ENCODE results near the gene RGS3.

RGS3 gene

GRCh38 chr9:113585555-113585954 lies 122.0 kb downstream of the RGS3 start (continued):
- 0 out of 2 replicates have a peak, but pooled peaks have one; percentile 21 for TF ChIP-seq ZBTB17 (tag by site-specific recombination; IDR thresholded peaks at IDR 0.05)
- peak; percentile 45; the same call in 1 of the 2 replicates for TF ChIP-seq ZNF23 (tag by site-specific recombination; IDR thresholded peaks at IDR 0.05; ENCODE audit: borderline replicate concordance)
- no peak for TF ChIP-seq ZFP69B (tag by site-specific recombination; IDR thresholded peaks at IDR 0.05)
- no peak for TF ChIP-seq ZNF558 (tag by site-specific recombination; IDR thresholded peaks at IDR 0.05)
- TF ChIP-seq FEZF1 (tag by site-specific recombination; IDR thresholded peaks at IDR 0.05): no peak
- TF ChIP-seq ZNF530 (tag by site-specific recombination; IDR thresholded peaks at IDR 0.05; ENCODE audit: low read depth): no peak

- Histone ChIP-seq H3K4me3 (ENCODE audit: low read depth, low read length) (no peak overlapping the region), H3K36me3 (ENCODE audit: control insufficient read depth in 2 of 2, insufficient read depth in 1 of 2, low read length in 2 of 2) (no peaks in the 10 kb centered on the region), H3K9me3 (ENCODE audit: control insufficient read depth, insufficient read depth, low read depth, low read length) (no peaks in the 10 kb centered on the region), H3K4me1 (ENCODE audit: control insufficient read depth, insufficient read depth, low read length) (no peaks in the 10 kb centered on the region), H3K27ac (ENCODE audit: extremely low read depth, low read depth, low read length) (no peak overlapping the region)
- TF ChIP-seq SCRT2 (tag by site-specific recombination; IDR thresholded peaks at IDR 0.05) (no peak), ZNF341 (tag by site-specific recombination; IDR thresholded peaks at IDR 0.05; ENCODE audit: low read depth) (no peak), ZNF433 (tag by site-specific recombination; IDR thresholded peaks at IDR 0.05; ENCODE audit: low read depth) (no peak), ZIC2 (tag by site-specific recombination; IDR thresholded peaks at IDR 0.05) (peak; percentile 90), OVOL3 (tag by site-specific recombination; IDR thresholded peaks at IDR 0.05) (no peak), ZNF248 (tag by site-specific recombination; IDR thresholded peaks at IDR 0.05) (no peak), ZNF302 (tag by site-specific recombination; IDR thresholded peaks at IDR 0.05; ENCODE audit: low read depth) (no peak)
- ChIA-PET CTCF (interaction anchor here (0.6 to 20.2 kb wide), 23 partner anchors 8 to 475 kb away, joined by 3 to 831 read pairs (median 4); partner anchors contain the start of gene CDC26), POLR2A (interaction anchor here (0.6 to 1.5 kb wide), 2 partner anchors 177 to 179 kb away, joined by 5 to 6 read pairs; partner anchors contain the start of genes C9orf43 and POLE3)
Measured at GRCh38 chr9:113587471-113588031, 124.0 kb downstream of the RGS3 start.

GRCh38 chr9:113588242-113588810 lies 124.8 kb downstream of the RGS3 start:
- TF ChIP-seq ZNF416 (tag by site-specific recombination; IDR thresholded peaks at IDR 0.05): no peak
- no peak for TF ChIP-seq REST (tag by site-specific recombination; IDR thresholded peaks at IDR 0.05)
- no peak for TF ChIP-seq ZNF544 (tag by site-specific recombination; IDR thresholded peaks at IDR 0.05)
- TF ChIP-seq TSHZ1 (tag by site-specific recombination; IDR thresholded peaks at IDR 0.05; ENCODE audit: borderline replicate concordance): no peak
- Histone ChIP-seq H3K4me3 (ENCODE audit: low read depth, low read length) (no peak overlapping the region), H3K4me1 (ENCODE audit: control insufficient read depth, insufficient read depth, low read length) (no peaks in the 10 kb centered on the region), H3K27ac (ENCODE audit: extremely low read depth, low read depth, low read length) (no peak overlapping the region), H3K36me3 (ENCODE audit: control insufficient read depth in 2 of 2, insufficient read depth in 1 of 2, low read length in 2 of 2) (no peaks in the 10 kb centered on the region), H3K9me3 (ENCODE audit: control insufficient read depth, insufficient read depth, low read depth, low read length) (no peaks in the 10 kb centered on the region)
- POLR2A ChIA-PET: interaction anchor here (1.5 kb wide), 1 partner anchor 178 kb away, joined by 5 read pairs; the partner anchor contains the start of genes C9orf43 and POLE3
- CTCF ChIA-PET: interaction anchor here (0.6 to 20.2 kb wide), 25 partner anchors 9 to 476 kb away, joined by 3 to 831 read pairs (median 4); partner anchors contain the start of genes ALAD, CDC26 and PRPF4

Data from HEK293 (cell line).